Cortex of kidney (tissue), 1 donor: ENCODE measurements around the gene EEFSEC.

Experiments used
- DNase-seq: peaks from one replicate; lab custom pipeline; 2025; lab: John Stamatoyannopoulos, UW

Gene EEFSEC

GRCh38 chr3:128285967-128286321, 132.7 kb downstream of the EEFSEC start:
- DNase-seq, result no peak

GRCh38 chr3:128286691-128287090, 133.4 kb downstream of the EEFSEC start:
- no peak for DNase-seq

GRCh38 chr3:128287216-128287615, 133.9 kb downstream of the EEFSEC start:
- no peak for DNase-seq

GRCh38 chr3:128289534-128289933, 136.3 kb downstream of the EEFSEC start:
- no peak for DNase-seq

GRCh38 chr3:128290484-128290883, 137.2 kb downstream of the EEFSEC start:
- DNase-seq, result no peak

GRCh38 chr3:128293930-128294329, 140.6 kb downstream of the EEFSEC start:
- no peak for DNase-seq

- DNase-seq, result no peak
Observed at GRCh38 chr3:128294999-128295468, 141.8 kb downstream of the EEFSEC start.

GRCh38 chr3:128296469-128297251, 143.4 kb downstream of the EEFSEC start:
- DNase-seq, result no peak

GRCh38 chr3:128297401-128298138, 144.3 kb downstream of the EEFSEC start:
- DNase-seq, result no peak

GRCh38 chr3:128301186-128302023, 148.1 kb downstream of the EEFSEC start:
- no peak for DNase-seq

- DNase-seq, result no peak
Observed at GRCh38 chr3:128306481-128306880, 153.2 kb downstream of the EEFSEC start.

- DNase-seq, result no peak
Observed at GRCh38 chr3:128307029-128307633, 153.8 kb downstream of the EEFSEC start.

GRCh38 chr3:128307781-128308469, 154.6 kb downstream of the EEFSEC start:
- no peak for DNase-seq

- no peak for DNase-seq
Observed at GRCh38 chr3:128309026-128309425, 155.7 kb downstream of the EEFSEC start.

- DNase-seq, result no peak
Observed at GRCh38 chr3:128310286-128311058, 157.2 kb downstream of the EEFSEC start.

GRCh38 chr3:128311441-128311844, 158.2 kb downstream of the EEFSEC start:
- DNase-seq, result no peak

- DNase-seq, result no peak
Observed at GRCh38 chr3:128312271-128312670, 159.0 kb downstream of the EEFSEC start.

GRCh38 chr3:128313071-128313725, 159.9 kb downstream of the EEFSEC start:
- no peak for DNase-seq

GRCh38 chr3:128313935-128314334, 160.7 kb downstream of the EEFSEC start:
- DNase-seq, result no peak

GRCh38 chr3:128315313-128315712, 162.0 kb downstream of the EEFSEC start:
- no peak for DNase-seq
